NT2/D1 (cell line): Measurements from ENCODE around the gene FXYD3.

Experiments
- YY1 ChIP-seq: IDR thresholded peaks from 2 replicates; pipeline ENCODE4 v1.6.1; 2011; ENCODE audit not compliant: insufficient read length, insufficient read depth
- ZNF274 ChIP-seq: IDR thresholded peaks from 2 replicates; pipeline ENCODE4 v1.6.1; 2011; ENCODE audit warnings: mild to moderate bottlenecking, low read depth, low read length

DNA sequence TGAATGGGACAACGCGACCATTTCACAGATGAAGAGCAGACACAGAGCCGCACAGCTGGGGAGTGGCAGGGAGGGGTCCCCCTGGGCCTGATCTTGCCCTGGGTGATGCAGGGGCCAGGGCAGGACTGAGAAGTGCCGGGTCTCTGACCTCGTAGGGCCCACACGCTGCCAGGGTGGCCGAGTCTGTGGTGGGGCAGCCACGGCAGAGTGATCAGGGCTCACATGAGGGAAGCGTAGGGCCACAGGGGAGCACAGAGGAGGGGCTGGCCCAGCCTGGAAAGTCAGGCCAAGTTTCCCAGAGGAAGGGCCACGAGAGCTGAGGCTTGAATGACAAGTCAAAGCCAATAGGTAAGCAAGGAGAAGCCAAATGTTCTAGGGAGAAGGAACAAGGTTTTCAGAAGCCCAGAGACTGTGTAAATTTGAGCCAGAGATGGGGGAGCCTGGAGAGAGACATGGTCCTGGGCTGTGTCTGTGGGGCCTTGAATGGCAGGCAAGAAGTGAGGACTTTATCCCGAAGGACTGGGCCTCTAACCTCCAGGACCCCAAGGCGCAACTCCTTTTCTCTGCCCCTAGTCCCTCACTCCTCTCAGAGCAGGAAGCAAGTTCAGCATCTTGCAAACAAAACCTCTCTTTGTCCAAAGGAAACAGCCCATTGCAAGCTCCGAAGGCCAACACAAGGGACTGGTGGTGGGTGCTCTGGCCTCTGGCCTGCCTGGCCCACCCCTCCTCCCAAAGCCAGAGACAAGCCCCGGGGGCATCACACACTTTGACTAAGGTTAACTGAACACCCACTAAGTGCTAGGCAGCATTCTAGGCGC lies 31.7 kb upstream of the FXYD3 start:
- no peak for TF ChIP-seq YY1
- no peak for TF ChIP-seq ZNF274
